OCI-LY3 (cell line): Measurements from ENCODE around the gene LRTM2.

Source experiments
- H2AFZ ChIP-seq: fragments of 200-600, 300-600 bp; shearing (Covaris generic); 2 replicates; pipeline ENCODE4 v1.6.0; 2014; ENCODE audit warnings: antibody characterized with exemption, low read depth, low read length
- H3K27ac ChIP-seq: fragments of 200-600, 300-600 bp; sonication (generic); 2 replicates; pipeline ENCODE4 v1.5.1; 2014; ENCODE audit warnings: mild to moderate bottlenecking, low read length, moderate library complexity, mixed read lengths
- H3K27me3 ChIP-seq: fragments of 200-600, 300-600 bp; sonication (generic); 2 replicates; pipeline ENCODE4 v1.6.1; 2014; ENCODE audit warnings: low read depth, low read length, mixed read lengths
- H3K36me3 ChIP-seq: fragments of 200-600, 300-600 bp; sonication (generic); replicated peaks from 2 replicates; pipeline ENCODE3; 2014; ENCODE audit warnings: low read depth, low read length, mixed read lengths
- H3K4me1 ChIP-seq: fragments of 300-600, 200-600 bp; sonication (generic); 2 replicates; pipeline ENCODE4 v1.6.1; 2014; ENCODE audit warnings: low read length, mixed read lengths
- H3K4me2 ChIP-seq: fragments of 200-600, 300-600 bp; sonication (generic); 2 replicates; pipeline ENCODE4 v1.6.1; 2014; ENCODE audit warnings: low read length, mixed read lengths
- H3K4me3 ChIP-seq: fragments of 300-600, 200-600 bp; sonication (generic); 2 replicates; pipeline ENCODE4 v1.5.1; 2014; ENCODE audit warnings: antibody characterized with exemption, mild to moderate bottlenecking, low read length, moderate library complexity
- H3K79me2 ChIP-seq: fragments of 300-600, 200-600 bp; shearing (Covaris generic); 2 replicates; pipeline ENCODE4 v1.6.1; 2014; ENCODE audit warnings: mild to moderate bottlenecking, low read length, mixed read lengths
- H3K9ac ChIP-seq: fragments of 300-600, 200-600 bp; shearing (Covaris generic); 2 replicates; pipeline ENCODE4 v1.6.0; 2014; ENCODE audit warnings: mild to moderate bottlenecking, low read length, moderate library complexity
- H3K9me3 ChIP-seq: fragments of 200-600, 300-600 bp; shearing (Covaris generic); 2 replicates; pipeline ENCODE4 v1.6.1; 2014; ENCODE audit warnings: low read length, mixed read lengths; ENCODE audit not compliant: insufficient read depth
- H4K20me1 ChIP-seq: fragments of 200-600, 300-600 bp; sonication (generic); 2 replicates; pipeline ENCODE4 v1.6.1; 2016; ENCODE audit warnings: low read length, mixed read lengths; ENCODE audit not compliant: insufficient read depth
- CTCF ChIP-seq: fragments of 200-600, 300-600 bp; sonication (generic); IDR thresholded peaks from 2 replicates; pipeline ENCODE4 v1.5.1; 2014; ENCODE audit warnings: antibody characterized with exemption, low read length, low read depth
- EZH2phosphoT487 ChIP-seq: fragments of 200-600 bp; shearing (Covaris generic); IDR thresholded peaks from 2 replicates; pipeline ENCODE4 v1.6.1; 2018; ENCODE audit warnings: antibody characterized with exemption, mixed run types, low read depth

Gene LRTM2

GRCh38 chr12:1819050-1819449 is 1.3 kb upstream of the LRTM2 start:
- peaks cover 27% of the 10 kb centered on the region for H3K27me3 ChIP-seq
- TF ChIP-seq EZH2phosphoT487, result no peak
- no peak for TF ChIP-seq CTCF
- no peaks in the 10 kb centered on the region for H3K79me2 ChIP-seq
- no peak overlapping the region for H3K4me2 ChIP-seq
- no peaks in the 10 kb centered on the region for H4K20me1 ChIP-seq
- H3K27ac ChIP-seq, result no peak overlapping the region
- no peaks in the 10 kb centered on the region for H3K9me3 ChIP-seq
- H3K4me1 ChIP-seq, result no peaks in the 10 kb centered on the region
- no peak overlapping the region for H2AFZ ChIP-seq
- H3K4me3 ChIP-seq, result no peak overlapping the region
- no peaks in the 10 kb centered on the region for H3K36me3 ChIP-seq
- no peak overlapping the region for H3K9ac ChIP-seq

GRCh38 chr12:1819571-1819970 is 794 bp upstream of the LRTM2 start:
- no peaks in the 10 kb centered on the region for H3K79me2 ChIP-seq
- H2AFZ ChIP-seq, result no peak overlapping the region
- H3K4me2 ChIP-seq, result no peak overlapping the region
- no peak overlapping the region for H3K9ac ChIP-seq
- no peaks in the 10 kb centered on the region for H3K36me3 ChIP-seq
- TF ChIP-seq EZH2phosphoT487 (no peak), CTCF (no peak)
- H3K4me3 ChIP-seq, result no peak overlapping the region
- H3K27ac ChIP-seq, result no peak overlapping the region
- H3K27me3 ChIP-seq, result peaks cover 23% of the 10 kb centered on the region
- no peaks in the 10 kb centered on the region for H3K4me1 ChIP-seq
- no peaks in the 10 kb centered on the region for H4K20me1 ChIP-seq
- no peaks in the 10 kb centered on the region for H3K9me3 ChIP-seq

- H3K4me3 ChIP-seq, result no peak overlapping the region
- H2AFZ ChIP-seq, result no peak overlapping the region
- TF ChIP-seq EZH2phosphoT487, result no peak
- no peak for TF ChIP-seq CTCF
- H3K4me1 ChIP-seq, result no peaks in the 10 kb centered on the region
- H3K27ac ChIP-seq, result no peak overlapping the region
- no peak overlapping the region for H3K9ac ChIP-seq
- H3K36me3 ChIP-seq, result no peaks in the 10 kb centered on the region
- H3K79me2 ChIP-seq, result no peaks in the 10 kb centered on the region
- no peaks in the 10 kb centered on the region for H4K20me1 ChIP-seq
- peaks cover 11% of the 10 kb centered on the region for H3K27me3 ChIP-seq
- no peak overlapping the region for H3K4me2 ChIP-seq
- no peaks in the 10 kb centered on the region for H3K9me3 ChIP-seq
Observed at GRCh38 chr12:1820896-1821291, 529 bp downstream of the LRTM2 start.

- Histone ChIP-seq H3K4me1 (no peaks in the 10 kb centered on the region), H3K9ac (no peak overlapping the region), H3K36me3 (no peaks in the 10 kb centered on the region), H2AFZ (no peak overlapping the region), H3K79me2 (no peaks in the 10 kb centered on the region), H3K4me2 (no peak overlapping the region), H3K4me3 (no peak overlapping the region), H4K20me1 (no peaks in the 10 kb centered on the region), H3K9me3 (no peaks in the 10 kb centered on the region), H3K27ac (no peak overlapping the region), H3K27me3 (peaks cover 8% of the 10 kb centered on the region)
- TF ChIP-seq EZH2phosphoT487 (no peak), CTCF (no peak)
Observed at GRCh38 chr12:1821805-1822204, 1.4 kb downstream of the LRTM2 start.
